GM12878 (cell line): ENCODE results near the gene ZNRF3. TPM values are rescaled to one million over a fixed set of nuclear protein-coding genes. Genes with fewer than 3 reads are reported as not detected.

Source experiments
- ATAC-seq: fragments of 200-7000 bp; cut with Tn5 transposase; 3 replicates; pipeline ENCODE4 v1.9.1; 2020; ENCODE audit warnings: mild to moderate bottlenecking, moderate library complexity
- BruUV-seq: library from RNA; stranded (reverse); fragments of 400-500 nt; replicated peaks from 2 replicates; lab custom pipeline; 2021; lab: Mats Ljungman, UMichigan
- CTCF ChIA-PET: fragments of 300-600 bp; sonication (Branson Sonifier 250); formaldehyde crosslinking; extraction: SDS; loops from one replicate; lab custom pipeline; 2021; ENCODE audit warnings: inconsistent platforms; lab: Yijun Ruan, JAX
- POLR2A ChIA-PET: fragments of 350-600 bp; formaldehyde crosslinking; extraction: SDS; loops from one replicate; lab custom pipeline; 2021; ENCODE audit warnings: inconsistent platforms; lab: Charles Lee
- RAD21 ChIA-PET: fragments of 300-600 bp; sonication (Branson Sonifier 250); formaldehyde crosslinking; loops from one replicate; lab custom pipeline; 2023; ENCODE audit warnings: antibody characterized with exemption; ENCODE audit not compliant: unreplicated experiment; lab: Charles Lee
- SMC1A ChIA-PET: fragments of 300-600 bp; sonication (Branson Sonifier 250); formaldehyde crosslinking; loops from one replicate; lab custom pipeline; 2023; ENCODE audit not compliant: unreplicated experiment, uncharacterized antibody; lab: Charles Lee
- DNase-seq: peaks from one replicate; pipeline ENCODE4 v3.0.0-alpha.2; 2011; ENCODE audit warnings: low read depth, low spot score
- FAIRE-seq: peaks from 3 replicates; lab custom pipeline; 2011; peaks lifted over from hg19 to GRCh38; lab: Jason Lieb, UNC
- H2AFZ ChIP-seq: 2 replicates; pipeline ENCODE4 v1.6.0; 2011; ENCODE audit warnings: low read depth, low read length, control low read depth; ENCODE audit not compliant: control insufficient read depth
- H3K27ac ChIP-seq: 2 replicates; pipeline ENCODE4 v1.5.1; 2011; ENCODE audit warnings: control low read depth; ENCODE audit not compliant: control insufficient read depth, insufficient read depth
- H3K27me3 ChIP-seq, 2 experiments: replicated peaks in 1 of 2; 2 replicates each; pipeline versions ENCODE4 v1.6.0 to v1.6.1; 2011; ENCODE audit warnings: low read length in 1 of 2; ENCODE audit not compliant: control insufficient read depth in 2 of 2, insufficient read depth in 2 of 2
- H3K36me3 ChIP-seq, 2 experiments: 2 replicates each; pipeline ENCODE4 v1.5.1; 2011; ENCODE audit warnings: low read length in 1 of 2; ENCODE audit not compliant: control insufficient read depth in 2 of 2, insufficient read depth in 2 of 2
- H3K4me1 ChIP-seq: 2 replicates; pipeline ENCODE4 v1.6.1; 2011; ENCODE audit warnings: mild to moderate bottlenecking, low read length, moderate library complexity, mixed read lengths; ENCODE audit not compliant: control insufficient read depth, insufficient read depth
- H3K4me2 ChIP-seq: 2 replicates; pipeline ENCODE4 v1.6.0; 2011; ENCODE audit warnings: control low read depth; ENCODE audit not compliant: control insufficient read depth, insufficient read depth
- H3K4me3 ChIP-seq: fragments of 200-600 bp; sonication (generic); 2 replicates; pipeline ENCODE4 v1.5.1; 2016
- H3K79me2 ChIP-seq: 2 replicates; pipeline ENCODE4 v1.6.0; 2011; ENCODE audit warnings: low read length; ENCODE audit not compliant: control insufficient read depth, insufficient read depth
- H3K9ac ChIP-seq: 2 replicates; pipeline ENCODE4 v1.8.0; 2011; ENCODE audit warnings: low read length, control low read depth, mixed read lengths; ENCODE audit not compliant: control insufficient read depth, insufficient read depth
- H3K9me3 ChIP-seq: replicated peaks from 3 replicates; pipeline ENCODE4 v1.5.1; 2011; ENCODE audit warnings: mild to moderate bottlenecking, low read length; ENCODE audit not compliant: control insufficient read depth, insufficient read depth
- H4K20me1 ChIP-seq: 2 replicates; pipeline ENCODE4 v1.6.0; 2011; ENCODE audit not compliant: control insufficient read depth, insufficient read depth
- BCL3 ChIP-seq: IDR thresholded peaks from 2 replicates; pipeline ENCODE4 v1.6.1; 2011; ENCODE audit warnings: borderline replicate concordance, low read depth, mild to moderate bottlenecking, moderate library complexity, low read length; ENCODE audit not compliant: insufficient read depth, poor library complexity, severe bottlenecking
- CREM ChIP-seq: IDR thresholded peaks from 2 replicates; pipeline ENCODE4 v1.6.1; 2014; ENCODE audit warnings: antibody characterized with exemption, low read depth
- E4F1 ChIP-seq: fragments of 450-650 bp; IDR thresholded peaks from 2 replicates; pipeline ENCODE4 v1.6.1; 2018; ENCODE audit warnings: borderline replicate concordance, mild to moderate bottlenecking; ENCODE audit not compliant: partially characterized antibody
- NBN ChIP-seq: fragments of 450-650 bp; IDR thresholded peaks from 2 replicates; pipeline ENCODE4 v1.6.1; 2016
- PBX3 ChIP-seq: IDR thresholded peaks from 2 replicates; pipeline ENCODE4 v1.6.1; 2011; ENCODE audit warnings: mild to moderate bottlenecking, low read depth, low read length, moderate library complexity; ENCODE audit not compliant: insufficient replicate concordance
- WGBS: methylation state at CpG from one replicate; pipeline ENCODE4 v1.1.6; 2016; ENCODE audit warnings: low lambda C conversion rate; ENCODE audit not compliant: insufficient replicate concordance, insufficient coverage; ENCODE audit errors: missing lambda C conversion rate; 5-methylcytosine and 5-hydroxymethylcytosine counted together
- in situ Hi-C: fragments of 300-500 bp; cut with MboI; formaldehyde crosslinking; loops from 9 replicates; pipeline ENCODE4 v1.14.3; 2018; ENCODE audit warnings: mixed read lengths
- intact Hi-C: fragments of 100-400 bp; cut with micrococcal nuclease; formaldehyde crosslinking; loops from one replicate; pipeline ENCODE4 v1.14.2; 2022; ENCODE audit not compliant: unreplicated experiment
- polyA plus RNA-seq, 11 experiments: library from polyadenylated mRNA; depleted of rRNA in 4 of 11; unstranded in 6 of 11; stranded (reverse) in 5 of 11; fragments of >200 nt; fragmentation: Nextera tagmentation in 4 of 11; fragmentation: Illumina TruSeq in 1 of 11; extraction: Ambion mirVana in 4 of 11; extraction: Trizol in 1 of 11; gene quantifications; 1 replicate in 1 of 11; 2 replicates in 10 of 11; pipeline versions ENCODE4 v1.2.1 to v1.2.3, GENCODE V29; 2011 to 2016; ENCODE audit warnings: inconsistent platforms in 2 of 11, missing spikeins in 2 of 11, low read depth in 1 of 11
- total RNA-seq, 4 experiments: library from RNA; depleted of rRNA in 3 of 4; stranded (reverse); fragments of >200 nt in 3 of 4; fragmentation: Illumina TruSeq in 1 of 4; extraction: Trizol in 1 of 4; gene quantifications; 2 replicates each; pipeline versions ENCODE4 v1.2.1 to v1.2.3, GENCODE V29; 2013 to 2021

The ZNRF3 gene
- total and polyA plus RNA-seq, 10 of the 15 experiments (the other 5 are each of a cell fraction or from before 2014, with no cell fraction given), result 0.05 to 2.4 (median 0.46) TPM

GRCh38 chr22:29049655-29050263 is 166.4 kb downstream of the ZNRF3 start:
- 72% methylated on average over 38 of the region's 38 CpGs for WGBS
- POLR2A ChIA-PET, result interaction anchor here (0.5 kb wide), 1 partner anchor 168 kb away, joined by 4 read pairs; no protein-coding TSS in a partner anchor
- RAD21 ChIA-PET, result interaction anchor here (1.0 to 1.1 kb wide), 2 partner anchors 25 to 103 kb away, joined by 3 to 4 read pairs; no protein-coding TSS in a partner anchor
- CTCF ChIA-PET, result interaction anchor here (0.8 kb wide), 1 partner anchor 9 kb away, joined by 3 read pairs; no protein-coding TSS in a partner anchor
- no peak overlapping the region for H3K9ac ChIP-seq
- no peak for TF ChIP-seq E4F1
- TF ChIP-seq CREM, result no peak
- TF ChIP-seq NBN, result no peak
- TF ChIP-seq PBX3, result no peak
- TF ChIP-seq BCL3, result no peak
- FAIRE-seq (no peak), ATAC-seq (no peak), DNase-seq (no peak)
- in situ Hi-C loops (loop anchor here (25.0 kb wide), 1 partner anchor 1012 kb away; no protein-coding TSS in a partner anchor), intact Hi-C loops (loop anchor here (10.0 kb wide), 1 partner anchor 105 kb away; no protein-coding TSS in a partner anchor)
- H3K4me2 ChIP-seq, result no peak overlapping the region
- H3K4me1 ChIP-seq, result no peaks in the 10 kb centered on the region
- H4K20me1 ChIP-seq, result no peaks in the 10 kb centered on the region
- H2AFZ ChIP-seq, result no peak overlapping the region
- BruUV-seq, result no TSS peak
- peaks cover 0 to 22% of the 10 kb centered on the region in 2 experiments; a peak in 2 of 4 replicates for H3K36me3 ChIP-seq
- no peak overlapping the region for H3K27ac ChIP-seq
- H3K4me3 ChIP-seq, result no peak overlapping the region
- no peaks in the 10 kb centered on the region for H3K9me3 ChIP-seq
- H3K27me3 ChIP-seq, result peaks cover 0 to 2% of the 10 kb centered on the region in 2 experiments; a peak in 2 of 4 replicates
- H3K79me2 ChIP-seq, result no peaks in the 10 kb centered on the region
- SMC1A ChIA-PET, result no interaction called here
